ENCODE results near the gene PARD3B.

Gene PARD3B

DNA sequence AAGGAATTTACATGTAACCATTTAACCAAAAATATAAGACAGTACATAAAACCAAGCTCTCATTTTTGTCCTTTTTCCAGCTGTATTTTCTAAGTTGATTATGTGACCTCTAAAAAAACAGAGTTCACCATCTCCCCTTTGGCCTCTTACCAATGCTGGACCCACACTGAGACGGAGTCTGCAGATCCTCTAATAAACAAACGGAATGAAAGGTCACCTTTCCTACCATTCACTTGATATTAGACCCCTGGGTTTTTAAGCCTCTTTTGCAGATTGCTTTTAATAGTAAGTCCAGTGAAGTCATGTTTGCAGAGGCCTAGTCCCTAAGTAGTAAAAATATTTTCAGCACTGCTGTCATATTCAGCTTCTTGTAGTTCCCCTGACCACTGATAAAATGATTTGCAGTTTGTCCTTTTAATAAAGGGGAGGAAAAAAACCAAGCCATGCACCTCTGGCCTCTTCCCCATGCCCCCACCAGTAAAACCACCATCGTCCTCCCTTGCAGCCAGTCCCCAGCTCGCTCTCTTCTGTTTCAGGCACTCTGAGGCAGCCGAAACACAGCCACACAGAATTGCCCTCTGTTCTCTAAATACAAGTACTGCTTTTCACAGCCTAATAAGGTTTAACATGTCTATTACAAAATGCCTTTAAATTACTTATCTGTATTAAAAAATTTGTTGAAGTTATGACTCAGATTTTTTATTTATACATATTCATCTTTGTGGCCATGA, 427.5 kb downstream of the PARD3B start:
- no peak for TF ChIP-seq CTCF (conservative IDR thresholded peaks at IDR 0.05; ENCODE audit: low read depth, low read length)
- no peak overlapping the region for H3K4me3 ChIP-seq (ENCODE audit: low read length)
- no peak for DNase-seq (ENCODE audit: low read depth)

- no peak overlapping the region for H3K4me3 ChIP-seq (ENCODE audit: low read length)
- no peak for TF ChIP-seq CTCF (conservative IDR thresholded peaks at IDR 0.05; ENCODE audit: low read depth, low read length)
- no peak for DNase-seq (ENCODE audit: low read depth)
These were observed 428.3 kb downstream of the PARD3B start for GRCh38 chr2:204973616-204974015.

DNA sequence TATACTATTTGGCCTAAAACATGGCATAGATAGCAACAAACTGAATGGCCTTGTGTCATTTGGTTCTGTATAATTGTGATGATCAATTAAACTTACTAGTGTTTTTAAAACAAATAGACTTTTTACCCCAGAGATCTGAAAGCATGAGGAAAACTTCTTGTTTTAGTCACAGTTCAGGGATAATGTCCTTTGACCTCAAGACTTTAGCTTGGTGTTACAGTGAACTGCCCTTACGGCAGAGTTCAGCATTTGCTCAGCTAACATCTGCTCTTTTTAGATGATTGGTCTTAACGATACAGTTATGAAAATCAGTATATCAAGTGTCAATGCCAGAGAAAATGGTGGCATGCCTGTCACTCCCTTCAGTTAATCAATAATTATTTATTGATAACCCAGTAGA, 429.2 kb downstream of the PARD3B start:
- no peak for DNase-seq (ENCODE audit: low read depth)
- H3K4me3 ChIP-seq (ENCODE audit: low read length), result no peak overlapping the region
- TF ChIP-seq CTCF (conservative IDR thresholded peaks at IDR 0.05; ENCODE audit: low read depth, low read length), result no peak

DNA sequence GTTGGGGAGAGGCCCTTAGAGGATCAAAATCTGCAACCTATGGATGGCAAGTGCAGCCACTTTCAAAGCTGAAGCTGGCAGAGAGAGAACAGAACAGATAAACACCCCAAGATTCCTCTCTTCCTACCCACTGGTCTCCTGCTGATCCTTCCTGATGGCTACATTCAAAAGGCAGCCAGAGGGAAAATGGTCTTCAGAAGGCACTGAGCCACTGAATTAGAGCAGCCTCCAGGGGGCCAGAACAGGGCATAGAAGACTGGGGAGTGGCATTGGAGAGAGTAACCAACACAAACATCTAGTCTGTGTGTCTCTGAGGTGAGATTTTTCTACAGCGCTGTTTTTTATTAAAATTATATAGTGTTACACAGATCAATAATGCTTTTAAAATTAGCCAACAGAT, 432.6 kb downstream of the PARD3B start:
- no peak for TF ChIP-seq CTCF (conservative IDR thresholded peaks at IDR 0.05; ENCODE audit: low read depth, low read length)

GRCh38 chr2:204982303-204982702, 437.0 kb downstream of the PARD3B start:
- no peak for TF ChIP-seq CTCF (conservative IDR thresholded peaks at IDR 0.05; ENCODE audit: low read depth, low read length)
- H3K4me3 ChIP-seq (ENCODE audit: low read length), result no peak overlapping the region
- no peak for DNase-seq (ENCODE audit: low read depth)

More for the DNA sequence above, 432.6 kb downstream of the PARD3B start:
- DNase-seq (ENCODE audit: low read depth), result no peak
- no peak overlapping the region for H3K4me3 ChIP-seq (ENCODE audit: low read length)

GRCh38 chr2:204984518-204984917, 439.2 kb downstream of the PARD3B start:
- H3K4me3 ChIP-seq (ENCODE audit: low read length), result no peak overlapping the region
- no peak for DNase-seq (ENCODE audit: low read depth)
- TF ChIP-seq CTCF (conservative IDR thresholded peaks at IDR 0.05; ENCODE audit: low read depth, low read length), result no peak

DNA sequence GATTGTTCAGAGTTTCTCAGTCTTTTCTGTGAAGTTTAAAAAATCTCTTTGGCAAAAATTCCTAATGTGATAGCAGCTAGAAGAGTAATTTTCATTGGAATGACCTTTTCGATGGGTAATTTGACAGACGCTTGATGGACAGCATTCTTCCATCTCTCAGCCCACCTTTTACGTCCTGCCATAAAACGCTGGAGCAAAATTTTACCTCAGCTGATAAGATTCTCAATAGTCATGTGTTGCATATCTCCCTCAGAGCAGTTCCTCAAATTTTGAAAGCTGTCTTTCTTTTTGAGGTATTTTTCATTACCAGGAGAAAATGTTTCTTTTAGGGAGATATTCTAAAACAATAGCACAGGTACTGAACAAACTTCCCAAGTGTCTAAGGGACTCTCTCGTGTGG, 441.4 kb downstream of the PARD3B start:
- no peak for TF ChIP-seq CTCF (conservative IDR thresholded peaks at IDR 0.05; ENCODE audit: low read depth, low read length)
- DNase-seq (ENCODE audit: low read depth), result no peak
- no peak overlapping the region for H3K4me3 ChIP-seq (ENCODE audit: low read length)

Data from retinal pigment epithelial cell (primary cell).